Stomach (tissue), 4 donors: ENCODE data around the gene CDK11A.
"Not testable (repeated sequence)": the region's sequence is repeated elsewhere in the genome, so short reads cannot be mapped to it uniquely, and the experiment has no call there.

ENCODE experiments used
- EP300 ChIP-seq: sonication (generic); formaldehyde crosslinking; IDR thresholded peaks from one replicate; pipeline ENCODE4 v1.6.1; 2017; ENCODE audit warnings: antibody characterized with exemption
- POLR2A ChIP-seq, 4 donors: fragments of 450-650 bp; IDR thresholded peaks; one replicate each; pipeline ENCODE4 v1.6.1; 2016; ENCODE audit warnings: antibody characterized with exemption in 4 of 4, control low read depth in 2 of 4, mild to moderate bottlenecking in 1 of 4, moderate library complexity in 1 of 4
- POLR2AphosphoS5 ChIP-seq, 3 donors: sonication (generic); formaldehyde crosslinking; IDR thresholded peaks; one replicate each; pipeline ENCODE4 v1.6.1; 2016; ENCODE audit warnings: antibody characterized with exemption in 3 of 3
- TF ChIP-seq, protein P1 (sequence below), 7 experiments: fragments of 450-650 bp in 4 of 7; fragments of 200-600 bp in 3 of 7; sonication (generic) in 3 of 7; IDR thresholded peaks; one replicate each; pipeline ENCODE4 v1.5.1; 2016 to 2019; ENCODE audit warnings: antibody characterized with exemption in 7 of 7, control low read depth in 2 of 7, mild to moderate bottlenecking in 1 of 7

DNA sequence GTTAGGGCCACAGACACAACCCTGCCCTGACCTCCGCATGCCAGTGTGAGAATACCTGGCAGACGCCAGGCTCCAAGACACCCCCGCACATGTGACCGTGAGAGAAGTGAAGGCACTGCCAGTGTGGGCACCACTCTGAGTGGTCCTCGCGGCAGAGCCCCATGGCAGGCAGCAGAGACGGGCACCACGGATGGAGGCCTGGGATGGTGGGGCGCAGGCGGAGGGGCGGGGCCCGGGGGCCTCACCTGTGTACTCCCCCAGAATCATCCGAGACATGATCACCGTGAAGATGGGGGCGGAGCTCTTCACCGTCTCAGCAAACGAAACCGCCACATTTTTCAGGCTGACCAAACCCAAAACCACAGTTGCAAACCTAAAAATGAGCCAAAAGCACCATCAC, 48.9 kb downstream of the CDK11A start:
- TF ChIP-seq, protein P1, sequence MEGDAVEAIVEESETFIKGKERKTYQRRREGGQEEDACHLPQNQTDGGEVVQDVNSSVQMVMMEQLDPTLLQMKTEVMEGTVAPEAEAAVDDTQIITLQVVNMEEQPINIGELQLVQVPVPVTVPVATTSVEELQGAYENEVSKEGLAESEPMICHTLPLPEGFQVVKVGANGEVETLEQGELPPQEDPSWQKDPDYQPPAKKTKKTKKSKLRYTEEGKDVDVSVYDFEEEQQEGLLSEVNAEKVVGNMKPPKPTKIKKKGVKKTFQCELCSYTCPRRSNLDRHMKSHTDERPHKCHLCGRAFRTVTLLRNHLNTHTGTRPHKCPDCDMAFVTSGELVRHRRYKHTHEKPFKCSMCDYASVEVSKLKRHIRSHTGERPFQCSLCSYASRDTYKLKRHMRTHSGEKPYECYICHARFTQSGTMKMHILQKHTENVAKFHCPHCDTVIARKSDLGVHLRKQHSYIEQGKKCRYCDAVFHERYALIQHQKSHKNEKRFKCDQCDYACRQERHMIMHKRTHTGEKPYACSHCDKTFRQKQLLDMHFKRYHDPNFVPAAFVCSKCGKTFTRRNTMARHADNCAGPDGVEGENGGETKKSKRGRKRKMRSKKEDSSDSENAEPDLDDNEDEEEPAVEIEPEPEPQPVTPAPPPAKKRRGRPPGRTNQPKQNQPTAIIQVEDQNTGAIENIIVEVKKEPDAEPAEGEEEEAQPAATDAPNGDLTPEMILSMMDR (IDR thresholded peaks at IDR 0.05), result not testable (repeated sequence)
- not testable (repeated sequence) for TF ChIP-seq POLR2AphosphoS5 (IDR thresholded peaks at IDR 0.05); POLR2A (IDR thresholded peaks at IDR 0.05); EP300
